Activated CD4-positive, alpha-beta T cell treated with anti-CD3 and anti-CD28 coated beads for 48 hours (primary cell): ENCODE results near the gene COMMD10.
"Not testable (repeated sequence)": the region's sequence is repeated elsewhere in the genome, so short reads cannot be mapped to it uniquely, and the experiment has no call there.

Experiments
- DNase-seq: peaks from one replicate; pipeline ENCODE4 v3.0.0-alpha.2; 2020

COMMD10 gene

GRCh38 chr5:116098998-116099397 lies 14.2 kb downstream of the COMMD10 start:
- no peak for DNase-seq

GRCh38 chr5:116104941-116105340 lies 20.1 kb downstream of the COMMD10 start:
- DNase-seq = not testable (repeated sequence)

- no peak for DNase-seq
Measured at GRCh38 chr5:116115163-116115562, 30.3 kb downstream of the COMMD10 start.

- no peak for DNase-seq
Measured at GRCh38 chr5:116130471-116130870, 45.6 kb downstream of the COMMD10 start.

- no peak for DNase-seq
Measured at GRCh38 chr5:116130976-116131375, 46.2 kb downstream of the COMMD10 start.

GRCh38 chr5:116133281-116133680 lies 48.5 kb downstream of the COMMD10 start:
- DNase-seq = no peak

GRCh38 chr5:116135344-116135743 lies 50.5 kb downstream of the COMMD10 start:
- peak; percentile 28 for DNase-seq

- DNase-seq = no peak
Measured at GRCh38 chr5:116137544-116138378, 52.9 kb downstream of the COMMD10 start.

GRCh38 chr5:116142495-116142894 lies 57.7 kb downstream of the COMMD10 start:
- no peak for DNase-seq

- DNase-seq = no peak
Measured at GRCh38 chr5:116144103-116144502, 59.3 kb downstream of the COMMD10 start.

- no peak for DNase-seq
Measured at GRCh38 chr5:116144991-116145390, 60.2 kb downstream of the COMMD10 start.

- peak; percentile 13 for DNase-seq
Measured at GRCh38 chr5:116145416-116145815, 60.6 kb downstream of the COMMD10 start.

GRCh38 chr5:116152169-116152568 lies 67.3 kb downstream of the COMMD10 start:
- DNase-seq = no peak

- no peak for DNase-seq
Measured at GRCh38 chr5:116153687-116154174, 68.9 kb downstream of the COMMD10 start.

- no peak for DNase-seq
Measured at GRCh38 chr5:116154252-116154651, 69.4 kb downstream of the COMMD10 start.

- no peak for DNase-seq
Measured at GRCh38 chr5:116154931-116155330, 70.1 kb downstream of the COMMD10 start.

- no peak for DNase-seq
Measured at GRCh38 chr5:116157902-116158301, 73.1 kb downstream of the COMMD10 start.

- no peak for DNase-seq
Measured at GRCh38 chr5:116159006-116159405, 74.2 kb downstream of the COMMD10 start.

- no peak for DNase-seq
Measured at GRCh38 chr5:116174111-116174510, 89.3 kb downstream of the COMMD10 start.

- no peak for DNase-seq
Measured at GRCh38 chr5:116176121-116176520, 91.3 kb downstream of the COMMD10 start.

- DNase-seq = no peak
Measured at GRCh38 chr5:116178925-116179324, 94.1 kb downstream of the COMMD10 start.

- DNase-seq = no peak
Measured at GRCh38 chr5:116209166-116209565, 124.3 kb downstream of the COMMD10 start.

GRCh38 chr5:116212225-116212624 lies 127.4 kb downstream of the COMMD10 start:
- DNase-seq = no peak

GRCh38 chr5:116216246-116216645 lies 131.4 kb downstream of the COMMD10 start:
- DNase-seq = no peak
